SIG-M5 treated with dmso at 0.1 percent for 504 hours (cell line): ENCODE results near the gene CHST3.
"Not testable (repeated sequence)": the region's sequence is repeated elsewhere in the genome, so short reads cannot be mapped to it uniquely, and the experiment has no call there.

Experiments used
- DNase-seq: peaks from one replicate; lab custom pipeline; 2025; ENCODE audit not compliant: unreplicated experiment; lab: John Stamatoyannopoulos, UW

Gene CHST3

GRCh38 chr10:71988895-71989294 is 24.7 kb downstream of the CHST3 start:
- not testable (repeated sequence) for DNase-seq

GRCh38 chr10:71989661-71990454 is 25.7 kb downstream of the CHST3 start:
- no peak for DNase-seq

- no peak for DNase-seq
Measured at GRCh38 chr10:71990706-71991269, 26.6 kb downstream of the CHST3 start.

GRCh38 chr10:71995449-71995848 is 31.3 kb downstream of the CHST3 start:
- no peak for DNase-seq

GRCh38 chr10:71995887-71996575 is 31.8 kb downstream of the CHST3 start:
- DNase-seq = no peak

- no peak for DNase-seq
Measured at GRCh38 chr10:71996592-71997371, 32.6 kb downstream of the CHST3 start.

- no peak for DNase-seq
Measured at GRCh38 chr10:71998119-71998839, 34.1 kb downstream of the CHST3 start.

- no peak for DNase-seq
Measured at GRCh38 chr10:71998840-71999194, 34.6 kb downstream of the CHST3 start.

GRCh38 chr10:71999360-72000072 is 35.3 kb downstream of the CHST3 start:
- DNase-seq = no peak

GRCh38 chr10:72000073-72001032 is 36.2 kb downstream of the CHST3 start:
- no peak for DNase-seq

- no peak for DNase-seq
Measured at GRCh38 chr10:72001033-72001395, 36.8 kb downstream of the CHST3 start.

GRCh38 chr10:72002354-72003295 is 38.4 kb downstream of the CHST3 start:
- no peak for DNase-seq

GRCh38 chr10:72006026-72006425 is 41.8 kb downstream of the CHST3 start:
- peak; percentile 36 for DNase-seq

- no peak for DNase-seq
Measured at GRCh38 chr10:72007246-72007892, 43.2 kb downstream of the CHST3 start.

GRCh38 chr10:72008096-72008981 is 44.1 kb downstream of the CHST3 start:
- no peak for DNase-seq

- no peak for DNase-seq
Measured at GRCh38 chr10:72009051-72009424, 44.8 kb downstream of the CHST3 start.
